IPS-20b (cell line): Measurements from ENCODE around the gene COL4A5.

ENCODE experiments used
- H3K27ac ChIP-seq: one replicate; pipeline ENCODE4 v1.5.1; 2013; ENCODE audit warnings: low read length
- H3K27me3 ChIP-seq: 2 replicates; pipeline ENCODE4 v1.6.1; 2013; ENCODE audit warnings: mild to moderate bottlenecking, low read length, inconsistent platforms; ENCODE audit not compliant: insufficient read depth
- H3K36me3 ChIP-seq: 2 replicates; pipeline ENCODE4 v1.6.1; 2013; ENCODE audit warnings: low read depth, mild to moderate bottlenecking, inconsistent platforms, low read length, moderate library complexity; ENCODE audit not compliant: insufficient read depth
- H3K4me1 ChIP-seq: 2 replicates; pipeline ENCODE4 v1.6.1; 2013; ENCODE audit warnings: mild to moderate bottlenecking, control low read depth, inconsistent platforms, low read length, moderate library complexity; ENCODE audit not compliant: insufficient read depth
- H3K4me3 ChIP-seq: 2 replicates; pipeline ENCODE4 v1.5.1; 2013; ENCODE audit warnings: mild to moderate bottlenecking, low read length, inconsistent platforms
- H3K9ac ChIP-seq: 2 replicates; pipeline ENCODE4 v1.6.1; 2013; ENCODE audit warnings: low read depth, mild to moderate bottlenecking, inconsistent platforms, low read length, moderate library complexity
- H3K9me3 ChIP-seq: 2 replicates; pipeline ENCODE4 v1.6.1; 2013; ENCODE audit warnings: mild to moderate bottlenecking, low read depth, low read length, inconsistent platforms; ENCODE audit not compliant: insufficient read depth

Gene COL4A5

DNA sequence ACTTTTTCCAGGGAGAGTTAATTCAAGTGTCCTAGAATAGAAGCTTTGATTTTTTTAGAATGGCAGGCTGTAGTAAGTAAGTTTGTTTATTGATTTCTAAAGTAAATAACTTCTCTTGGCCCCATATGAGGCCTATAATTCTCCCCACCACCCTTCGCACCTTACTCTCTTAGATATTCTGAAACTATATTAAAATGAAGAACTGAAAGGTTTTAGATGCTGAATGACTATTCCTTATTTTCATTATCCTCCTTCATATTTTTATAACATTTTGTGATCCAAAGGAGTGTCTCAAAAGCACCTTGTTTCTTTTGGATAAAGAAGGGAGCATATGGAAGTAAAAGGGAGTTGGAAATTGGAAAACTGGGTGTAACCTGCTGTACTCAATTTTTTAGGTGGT, 226.5 kb downstream of the COL4A5 start:
- Histone ChIP-seq H3K9ac (no peak overlapping the region), H3K4me3 (no peak overlapping the region), H3K36me3 (peaks cover 8% of the 10 kb centered on the region; the same call in 1 of the 2 replicates), H3K27me3 (no peaks in the 10 kb centered on the region), H3K9me3 (no peaks in the 10 kb centered on the region), H3K27ac (no peak overlapping the region), H3K4me1 (no peaks in the 10 kb centered on the region)

DNA sequence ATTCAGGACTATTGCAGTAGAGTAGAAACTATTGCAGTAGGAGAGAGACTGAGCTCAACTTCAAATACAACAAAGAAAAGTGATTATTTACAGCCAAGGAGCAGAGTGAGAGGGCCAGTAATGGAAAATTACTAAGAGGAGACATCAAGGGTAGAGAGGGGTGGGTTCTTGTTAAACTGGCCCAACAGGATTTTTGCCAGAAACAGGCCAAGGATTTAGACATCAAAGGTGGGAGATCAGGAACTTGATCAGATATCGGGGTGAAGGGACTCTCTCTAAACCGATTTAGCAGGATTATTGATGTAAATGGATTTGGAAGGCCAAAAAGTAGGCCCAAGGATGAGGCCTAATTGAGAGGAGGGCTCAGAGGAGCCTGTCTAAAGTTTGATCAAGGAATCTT, 231.9 kb downstream of the COL4A5 start:
- Histone ChIP-seq H3K36me3 (peaks cover 8% of the 10 kb centered on the region; the same call in 1 of the 2 replicates), H3K9me3 (no peaks in the 10 kb centered on the region), H3K27ac (no peak overlapping the region)

DNA sequence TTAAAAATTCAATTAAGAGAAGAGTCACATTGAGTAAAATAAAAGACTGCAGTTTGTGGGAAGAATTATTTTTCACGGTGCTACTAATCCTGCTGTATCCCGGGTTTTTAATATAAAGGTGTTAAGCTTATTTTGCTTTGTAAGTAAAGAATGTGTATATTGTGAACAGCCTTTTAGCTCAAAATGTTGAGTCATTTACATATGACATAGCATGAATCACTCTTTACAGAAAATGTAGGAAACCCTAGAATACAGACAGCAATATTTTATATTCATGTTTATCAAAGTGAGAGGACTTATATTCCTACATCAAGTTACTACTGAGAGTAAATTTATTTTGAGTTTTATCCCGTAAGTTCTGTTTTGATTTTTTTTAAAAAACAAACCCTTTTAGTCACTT, 257.1 kb downstream of the COL4A5 start:
- Histone ChIP-seq H3K4me1 (no peaks in the 10 kb centered on the region), H3K27me3 (no peaks in the 10 kb centered on the region), H3K27ac (no peak overlapping the region), H3K9me3 (no peaks in the 10 kb centered on the region), H3K4me3 (no peak overlapping the region), H3K9ac (no peak overlapping the region), H3K36me3 (peaks cover 15% of the 10 kb centered on the region; the same call in 1 of the 2 replicates)

More for the DNA sequence above, 231.9 kb downstream of the COL4A5 start:
- Histone ChIP-seq H3K4me1 (no peaks in the 10 kb centered on the region; the same call in 1 of the 2 replicates), H3K27me3 (no peaks in the 10 kb centered on the region), H3K4me3 (no peak overlapping the region), H3K9ac (no peak overlapping the region)

DNA sequence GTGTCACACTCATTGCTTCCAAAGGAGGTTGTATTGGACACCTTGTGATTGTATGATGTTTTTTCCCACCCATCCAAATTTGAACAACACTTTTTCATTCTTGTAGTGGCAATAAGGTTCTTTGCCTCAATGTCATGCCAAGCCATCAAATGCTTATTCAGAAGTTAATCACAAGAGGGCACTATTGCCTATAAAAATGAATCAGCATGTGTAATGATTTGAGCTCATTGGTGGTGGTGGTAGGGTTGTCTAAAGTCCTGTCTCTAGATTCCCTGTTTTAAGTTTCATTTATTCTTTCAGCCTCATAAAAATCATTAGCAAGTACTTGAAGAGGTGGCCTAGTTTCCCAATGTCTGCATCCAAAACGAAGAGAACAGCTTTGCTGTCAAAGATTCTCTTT, 259.7 kb downstream of the COL4A5 start:
- Histone ChIP-seq H3K27ac (no peak overlapping the region), H3K9me3 (no peaks in the 10 kb centered on the region), H3K27me3 (no peaks in the 10 kb centered on the region), H3K36me3 (peaks cover 15% of the 10 kb centered on the region; the same call in 1 of the 2 replicates), H3K4me3 (no peak overlapping the region), H3K4me1 (no peaks in the 10 kb centered on the region), H3K9ac (no peak overlapping the region)

DNA sequence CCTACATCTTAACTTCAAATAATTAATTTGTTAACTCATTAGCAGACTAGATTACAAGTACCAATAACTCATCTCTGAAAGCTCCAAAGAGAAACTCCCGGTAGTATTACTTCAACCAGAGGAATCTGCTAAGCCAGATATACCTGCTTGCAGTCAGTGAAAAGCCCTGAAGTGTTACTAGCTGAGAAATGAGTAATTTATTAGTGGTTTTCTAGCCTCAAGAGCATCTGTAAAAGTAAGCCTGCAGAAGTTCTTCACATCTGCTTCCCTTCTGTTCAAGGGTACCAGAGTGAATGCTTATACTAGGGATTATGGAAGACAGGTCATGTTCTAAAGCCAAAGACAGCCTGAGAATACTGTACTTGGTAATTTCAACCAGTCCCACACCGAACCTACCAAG, 262.0 kb downstream of the COL4A5 start:
- H3K4me1 ChIP-seq, result no peaks in the 10 kb centered on the region
- H3K4me3 ChIP-seq, result no peak overlapping the region
- no peaks in the 10 kb centered on the region for H3K9me3 ChIP-seq
- peaks cover 5% of the 10 kb centered on the region; the same call in 1 of the 2 replicates for H3K36me3 ChIP-seq
- no peaks in the 10 kb centered on the region for H3K27me3 ChIP-seq
- H3K9ac ChIP-seq, result no peak overlapping the region
- no peak overlapping the region for H3K27ac ChIP-seq

DNA sequence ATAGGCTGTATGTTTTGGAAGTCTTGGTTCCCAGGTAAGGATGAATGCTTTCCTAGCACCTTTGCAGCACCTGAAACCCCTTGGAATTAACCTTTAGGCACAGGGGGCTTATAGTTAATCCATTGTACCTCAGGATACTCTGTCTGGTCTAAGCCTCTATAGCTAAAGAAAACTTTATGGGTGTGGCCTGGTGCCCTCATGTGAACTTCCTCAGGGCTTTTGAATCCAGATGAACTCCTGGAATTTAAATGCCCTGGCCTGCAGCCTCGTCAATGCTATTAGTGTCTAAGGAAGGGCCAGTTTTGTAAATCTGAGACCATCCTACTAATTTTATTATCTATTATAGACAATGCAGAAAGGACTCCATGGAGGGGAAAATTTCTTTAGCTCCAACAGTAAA, 262.9 kb downstream of the COL4A5 start:
- Histone ChIP-seq H3K27ac (no peak overlapping the region), H3K27me3 (no peaks in the 10 kb centered on the region), H3K36me3 (no peaks in the 10 kb centered on the region), H3K9me3 (no peaks in the 10 kb centered on the region), H3K9ac (no peak overlapping the region), H3K4me3 (no peak overlapping the region), H3K4me1 (no peaks in the 10 kb centered on the region)

DNA sequence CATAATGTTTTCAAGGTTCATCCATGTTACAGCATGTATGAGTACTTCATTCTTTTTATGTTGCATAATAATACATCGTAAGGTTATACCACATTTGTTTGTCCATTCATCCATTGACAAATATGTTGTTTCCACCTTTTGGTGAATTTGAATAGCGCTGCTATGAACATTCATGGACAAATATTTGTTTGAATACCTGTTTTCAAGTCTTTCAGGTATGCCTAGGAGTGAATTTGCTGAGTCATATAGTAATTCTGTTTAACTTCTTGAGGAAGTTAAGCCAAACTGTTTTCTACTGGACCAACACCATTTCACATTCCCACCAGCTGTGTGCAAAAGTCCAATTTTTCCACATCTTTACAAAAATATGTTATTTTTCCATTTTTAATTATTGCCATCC, 265.2 kb downstream of the COL4A5 start:
- Histone ChIP-seq H3K9ac (no peak overlapping the region), H3K27me3 (no peaks in the 10 kb centered on the region), H3K4me1 (no peaks in the 10 kb centered on the region), H3K4me3 (no peak overlapping the region), H3K27ac (no peak overlapping the region), H3K9me3 (no peaks in the 10 kb centered on the region), H3K36me3 (no peaks in the 10 kb centered on the region)

DNA sequence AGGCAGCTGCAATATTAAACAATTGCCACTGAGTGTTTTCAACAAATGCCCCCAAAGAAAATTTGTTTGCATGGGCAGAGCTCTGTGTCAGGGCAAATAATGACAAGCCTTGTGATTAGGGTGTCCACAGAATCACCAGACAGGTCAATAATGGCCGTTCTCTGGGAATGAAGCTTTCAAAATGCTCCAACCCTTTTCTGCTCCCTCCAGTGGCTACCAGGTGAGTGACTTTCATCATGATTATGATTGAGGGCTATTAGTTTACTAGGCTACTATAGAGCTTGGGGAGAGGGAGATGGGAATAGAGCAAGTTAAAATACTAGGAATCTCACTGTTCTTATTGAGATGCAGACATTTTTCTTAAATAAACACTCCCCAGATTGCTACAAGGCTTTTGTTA, 273.2 kb downstream of the COL4A5 start:
- H3K9me3 ChIP-seq, result no peaks in the 10 kb centered on the region
- H3K27me3 ChIP-seq, result no peaks in the 10 kb centered on the region
- H3K4me3 ChIP-seq, result no peak overlapping the region
- no peaks in the 10 kb centered on the region for H3K36me3 ChIP-seq
- no peak overlapping the region for H3K27ac ChIP-seq
- no peaks in the 10 kb centered on the region for H3K4me1 ChIP-seq
- H3K9ac ChIP-seq, result no peak overlapping the region

DNA sequence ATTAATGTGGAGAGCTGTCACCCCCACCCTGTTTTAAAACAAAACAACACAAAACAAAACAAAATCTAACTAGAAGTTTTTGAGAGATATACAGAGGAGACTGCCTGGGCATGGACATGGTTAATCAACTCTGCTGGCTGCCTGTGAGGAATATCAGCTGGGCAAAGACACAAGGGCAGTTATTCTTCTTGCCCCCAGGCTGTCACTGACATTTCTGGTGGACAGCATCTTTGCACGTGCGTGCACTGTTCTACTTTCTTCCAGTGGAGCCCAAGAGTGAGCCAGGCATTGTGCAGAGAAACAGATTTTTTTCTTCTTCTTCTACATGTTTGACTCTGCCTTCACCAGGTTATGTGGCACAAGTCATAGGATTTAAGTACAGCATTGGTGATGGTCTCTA, 282.9 kb downstream of the COL4A5 start:
- H3K36me3 ChIP-seq, result no peaks in the 10 kb centered on the region
- peaks cover 13% of the 10 kb centered on the region for H3K4me1 ChIP-seq
- no peaks in the 10 kb centered on the region for H3K9me3 ChIP-seq
- no peak overlapping the region for H3K9ac ChIP-seq
- H3K27ac ChIP-seq, result no peak overlapping the region
- no peak overlapping the region for H3K4me3 ChIP-seq
- no peaks in the 10 kb centered on the region for H3K27me3 ChIP-seq

DNA sequence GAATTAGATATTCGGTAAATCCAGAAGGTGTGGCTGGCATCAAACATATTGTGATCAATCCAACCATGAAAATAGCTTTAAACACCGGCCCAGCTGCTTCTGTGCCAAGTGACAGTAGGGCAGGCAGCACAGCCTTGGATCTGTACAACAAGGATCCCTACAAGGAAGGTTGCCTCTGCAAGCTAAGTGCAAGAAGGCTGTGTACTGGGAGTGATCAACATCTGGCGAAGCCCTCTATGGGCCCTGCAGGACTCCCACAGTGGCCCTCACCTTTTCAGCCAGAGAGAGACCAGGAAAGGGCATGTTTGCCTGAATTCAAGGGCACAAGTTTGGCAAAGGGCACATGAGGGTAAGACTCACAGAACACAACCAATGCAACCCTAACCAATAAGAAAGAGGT, 287.1 kb downstream of the COL4A5 start:
- no peaks in the 10 kb centered on the region for H3K9me3 ChIP-seq
- H3K27me3 ChIP-seq, result peaks cover 6% of the 10 kb centered on the region; the same call in 1 of the 2 replicates
- no peak overlapping the region for H3K4me3 ChIP-seq
- no peak overlapping the region for H3K27ac ChIP-seq
- H3K4me1 ChIP-seq, result peaks cover 27% of the 10 kb centered on the region
- H3K36me3 ChIP-seq, result no peaks in the 10 kb centered on the region
- no peak overlapping the region for H3K9ac ChIP-seq

DNA sequence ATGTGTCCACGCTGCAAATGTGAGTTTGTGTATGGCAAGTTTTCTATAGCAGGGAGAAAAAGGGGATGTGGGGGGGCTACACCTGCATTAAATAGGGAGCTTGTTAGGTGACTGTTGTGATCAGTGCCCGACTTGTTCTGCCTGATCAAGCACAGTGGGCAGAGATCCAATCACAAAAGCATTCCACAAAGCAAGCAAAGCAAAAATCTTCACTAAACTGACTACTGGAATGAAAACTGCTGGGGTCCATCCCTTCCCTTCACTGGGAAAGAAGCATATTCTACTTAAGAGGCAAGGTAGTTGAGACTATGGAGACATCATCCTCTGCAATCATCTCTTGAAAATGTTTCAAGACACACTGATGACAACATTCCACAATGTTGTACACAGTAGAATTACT, 291.5 kb downstream of the COL4A5 start:
- H3K27me3 ChIP-seq, result peaks cover 50% of the 10 kb centered on the region

DNA sequence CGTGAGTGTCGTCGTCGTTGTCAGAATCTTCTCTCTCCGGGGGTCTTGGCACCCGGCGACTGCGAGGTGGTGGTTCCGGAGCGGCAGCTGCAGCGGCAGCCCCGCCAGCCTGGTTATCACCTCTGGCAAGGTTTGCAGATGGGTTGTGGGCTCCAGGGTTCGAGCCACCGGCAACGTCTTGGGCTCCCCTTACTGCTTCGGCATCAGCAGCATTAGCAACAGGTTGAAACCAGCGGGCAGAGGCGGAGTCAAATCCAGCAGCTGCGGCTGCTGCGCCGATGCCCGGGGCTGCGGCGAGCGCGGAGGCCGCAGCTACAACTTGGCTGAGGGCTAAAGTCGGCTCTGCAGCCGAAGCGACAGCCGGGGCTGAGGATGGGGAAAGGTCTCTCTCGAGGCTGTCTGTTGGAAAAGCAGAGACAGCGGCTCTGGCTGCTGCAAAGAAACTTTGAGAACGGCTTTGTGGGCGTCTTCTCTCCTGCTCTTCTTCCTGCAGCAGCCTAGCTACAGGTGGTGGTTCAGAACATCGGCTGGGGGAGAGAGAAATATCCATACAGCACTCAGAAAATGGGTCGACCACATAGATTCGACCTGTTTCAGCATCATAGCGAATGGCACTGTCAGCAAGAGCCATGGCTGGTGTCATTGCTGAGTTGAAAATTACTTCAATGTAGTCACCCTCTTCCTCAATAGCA, 293.1 kb downstream of the COL4A5 start:
- no peak overlapping the region for H3K27ac ChIP-seq
- H3K9ac ChIP-seq, result no peak overlapping the region; the same call in 1 of the 2 replicates
- H3K4me3 ChIP-seq, result peak overlapping the region; percentile 72
- H3K4me1 ChIP-seq, result peaks cover 18% of the 10 kb centered on the region; the same call in 1 of the 2 replicates
- no peaks in the 10 kb centered on the region for H3K36me3 ChIP-seq
- H3K27me3 ChIP-seq, result peaks cover 54% of the 10 kb centered on the region
- no peaks in the 10 kb centered on the region for H3K9me3 ChIP-seq

More for the DNA sequence above, 291.5 kb downstream of the COL4A5 start:
- H3K27ac ChIP-seq, result no peak overlapping the region
- no peaks in the 10 kb centered on the region for H3K36me3 ChIP-seq
- H3K4me1 ChIP-seq, result peaks cover 18% of the 10 kb centered on the region; the same call in 1 of the 2 replicates
- H3K9ac ChIP-seq, result no peak overlapping the region
- H3K9me3 ChIP-seq, result no peaks in the 10 kb centered on the region
- peak overlapping the region; percentile 72 for H3K4me3 ChIP-seq
